ENCODE data around the gene LYZL1.

GRCh38 chr10:29344073-29344820 lies 55.4 kb downstream of the LYZL1 start:
- TF ChIP-seq CTCF (IDR thresholded peaks at IDR 0.05) (no peak), POLR2A (IDR thresholded peaks at IDR 0.05) (no peak)

Measured in testis (tissue), 2 donors.